Activated CD4-positive, alpha-beta T cell treated with anti-CD3 and anti-CD28 coated beads, Interleukin-2, amount 50 U/mL, for 4 hours (primary cell): ENCODE results near the gene PLCB1.
"Not testable (repeated sequence)": the region's sequence is repeated elsewhere in the genome, so short reads cannot be mapped to it uniquely, and the experiment has no call there.

Experiments used
- DNase-seq, 2 experiments: peaks; one replicate each; pipeline ENCODE4 v3.0.0-alpha.2; 2020

Gene PLCB1

DNA sequence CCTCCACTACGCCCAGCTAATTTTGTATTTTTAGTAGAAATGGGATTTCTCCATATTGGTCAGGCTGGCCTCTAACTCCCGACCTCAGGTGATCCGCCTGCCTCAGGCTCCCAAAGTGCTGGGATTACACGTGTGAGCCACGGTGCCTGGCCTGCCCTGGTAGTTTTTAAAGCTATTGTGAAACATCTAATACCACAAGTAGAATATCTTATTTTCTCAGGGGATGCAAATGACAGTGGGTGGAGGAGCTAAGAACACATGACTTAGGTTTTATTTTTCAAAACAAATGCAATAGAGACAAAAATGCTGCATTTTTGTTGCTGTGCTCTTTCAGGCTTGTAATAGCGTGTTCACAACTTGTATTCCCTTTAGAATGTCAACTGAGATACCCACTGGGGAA, 671.9 kb downstream of the PLCB1 start:
- no peak for DNase-seq

DNA sequence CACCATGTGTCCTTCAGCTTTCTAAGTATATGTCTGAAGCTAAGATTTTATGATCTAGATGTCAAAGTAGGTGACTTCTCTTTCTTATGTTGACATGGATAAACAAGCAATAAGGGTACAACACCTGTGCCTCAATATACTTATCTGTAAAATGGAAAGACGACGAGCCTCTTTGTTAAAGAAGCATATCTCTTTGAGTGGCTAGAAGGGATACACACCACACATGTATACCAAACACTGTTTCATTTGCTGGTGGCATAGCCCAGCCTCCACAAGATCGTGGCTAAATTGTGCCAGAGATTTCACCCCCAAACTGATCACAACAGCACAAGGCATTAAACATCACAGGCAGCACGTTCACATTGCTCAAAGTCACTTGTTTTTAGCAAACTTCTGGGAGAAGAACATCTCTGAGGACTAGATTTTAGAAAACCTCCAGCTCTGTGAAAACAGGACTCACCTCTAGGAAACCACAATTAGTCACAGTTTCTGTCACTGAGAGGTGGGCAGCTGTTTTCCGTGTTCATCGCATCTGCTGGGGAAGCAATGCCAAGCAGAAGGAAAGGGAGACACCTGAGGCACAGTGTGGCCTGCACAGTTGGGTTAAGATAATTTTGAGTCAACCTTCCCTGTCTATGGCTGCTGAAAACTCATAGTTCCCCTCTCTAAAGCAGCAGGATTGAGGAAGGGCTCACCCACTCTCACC, 673.8 kb downstream of the PLCB1 start:
- no peak for DNase-seq

DNA sequence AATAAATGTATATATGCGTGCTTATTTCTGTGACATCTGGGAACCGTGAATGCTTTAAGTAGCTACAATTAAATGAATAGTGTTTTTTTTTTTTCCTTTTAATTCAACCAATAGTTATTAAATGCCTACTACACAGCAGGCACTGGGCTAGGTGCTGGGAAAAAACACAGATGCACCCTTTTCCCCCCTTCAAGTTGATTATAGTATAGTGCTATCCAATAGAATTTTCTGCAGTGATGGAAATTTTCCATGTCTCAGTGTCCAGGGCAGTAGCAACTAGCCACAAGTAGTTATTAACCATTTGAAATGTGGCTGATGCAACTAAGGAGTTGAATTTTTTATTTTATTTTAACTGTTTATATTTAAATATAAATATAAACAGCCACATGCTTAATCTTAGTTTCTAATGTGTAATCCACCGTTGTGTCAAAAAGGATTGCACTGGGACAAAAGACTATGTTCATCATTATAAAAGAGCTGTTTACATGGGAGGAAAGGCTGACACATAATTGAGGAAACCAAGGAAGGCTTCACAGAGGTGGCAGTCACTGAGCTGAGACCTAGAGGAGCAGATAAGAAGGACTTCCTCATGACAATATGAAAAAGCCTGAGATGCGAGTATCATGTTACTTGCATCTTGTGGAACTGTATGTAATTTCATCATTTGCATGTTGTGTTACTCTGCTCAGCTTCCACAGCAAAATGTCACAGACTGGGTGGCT, 675.6 kb downstream of the PLCB1 start:
- DNase-seq: no peak

DNA sequence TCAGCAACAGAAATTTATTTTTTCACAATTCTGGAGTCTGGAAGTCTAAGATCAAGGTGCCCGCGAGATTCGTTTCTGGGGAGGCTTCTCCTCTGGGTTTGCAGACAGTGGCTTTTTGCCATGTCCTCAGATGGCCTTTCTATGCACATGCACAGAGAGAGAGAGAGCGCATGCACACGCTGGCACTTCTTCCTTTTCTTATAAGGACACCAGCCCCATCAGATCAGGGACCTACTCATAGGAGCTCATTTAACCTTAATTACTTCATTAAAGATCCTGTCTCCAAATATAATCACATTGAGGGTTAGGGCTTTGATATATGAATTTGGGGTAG, 676.1 kb downstream of the PLCB1 start:
- no peak for DNase-seq

DNA sequence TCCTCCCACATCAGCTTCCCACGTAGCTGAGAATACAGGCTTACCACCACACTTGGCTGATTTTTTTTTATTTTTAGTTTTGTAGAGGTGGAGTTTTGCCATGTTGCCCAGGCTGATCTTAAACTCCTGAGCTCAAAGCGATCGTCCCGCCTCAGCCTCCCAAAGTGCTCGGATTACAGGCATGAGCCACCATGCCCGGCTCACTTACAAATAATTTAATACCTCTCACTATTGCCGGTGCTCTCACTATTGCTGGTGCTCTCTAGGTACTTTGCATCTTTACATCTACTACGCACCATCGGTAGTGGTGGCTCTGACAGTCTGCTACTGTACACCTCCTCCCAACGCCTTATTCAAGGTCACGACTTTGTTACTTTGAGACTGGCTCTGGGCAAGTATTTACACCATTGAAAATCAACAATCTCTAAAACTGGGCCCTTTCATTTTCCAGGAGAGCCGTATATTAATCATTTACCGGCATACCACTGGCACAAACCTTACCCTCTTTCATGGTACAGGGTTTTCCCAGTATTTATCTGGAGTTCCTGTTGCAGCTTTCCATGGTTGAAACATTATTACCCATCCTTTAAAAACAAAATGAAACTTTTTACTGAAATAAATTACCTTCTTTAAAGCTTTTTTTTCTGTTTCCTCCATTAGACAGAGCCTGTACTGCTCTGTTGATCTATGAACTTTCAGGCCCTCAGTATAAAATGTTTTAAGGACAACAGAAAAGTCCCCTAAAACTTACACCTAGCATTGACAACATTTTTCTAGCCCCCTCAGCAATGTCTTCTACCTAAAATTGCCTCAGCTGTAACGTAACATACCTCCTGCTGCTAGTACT, 677.3 kb downstream of the PLCB1 start:
- no peak for DNase-seq

DNA sequence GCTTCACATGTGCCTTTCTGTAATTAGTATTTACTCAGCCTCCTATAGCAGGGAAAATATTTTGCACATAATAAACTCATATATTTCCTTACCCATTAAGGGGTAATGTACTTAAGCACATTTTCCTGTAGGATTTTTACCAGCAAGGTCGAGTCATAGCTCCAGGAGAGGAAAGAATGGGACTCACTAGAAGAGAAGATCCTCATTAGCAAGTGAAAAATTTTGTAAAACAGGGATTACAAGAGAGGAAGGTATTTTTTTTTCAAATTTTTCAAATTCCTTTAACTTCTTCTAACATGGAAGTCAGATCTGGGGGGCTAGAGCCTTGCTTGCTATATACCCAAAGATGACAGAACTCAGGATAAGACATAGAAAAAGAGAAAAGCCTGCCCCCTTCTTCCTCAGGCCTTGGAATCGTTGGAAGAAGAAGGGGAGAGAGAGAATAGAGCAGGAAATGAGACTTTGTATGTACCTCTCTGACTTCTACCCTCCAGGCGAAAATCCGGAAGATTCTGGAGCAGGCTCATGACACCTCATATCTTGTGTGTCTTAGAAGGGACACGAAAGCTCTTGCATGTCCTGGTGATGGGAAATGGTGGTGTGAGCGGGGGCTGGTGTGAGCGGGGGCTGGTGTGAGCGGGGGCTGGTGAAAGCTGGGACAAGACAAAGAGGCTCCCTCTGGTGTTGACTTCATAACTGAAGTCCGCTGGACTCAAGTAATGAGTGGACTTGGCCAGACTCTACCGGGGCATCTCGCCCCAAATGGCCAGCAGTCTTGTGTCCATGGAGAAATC, 679.9 kb downstream of the PLCB1 start:
- no peak for DNase-seq

DNA sequence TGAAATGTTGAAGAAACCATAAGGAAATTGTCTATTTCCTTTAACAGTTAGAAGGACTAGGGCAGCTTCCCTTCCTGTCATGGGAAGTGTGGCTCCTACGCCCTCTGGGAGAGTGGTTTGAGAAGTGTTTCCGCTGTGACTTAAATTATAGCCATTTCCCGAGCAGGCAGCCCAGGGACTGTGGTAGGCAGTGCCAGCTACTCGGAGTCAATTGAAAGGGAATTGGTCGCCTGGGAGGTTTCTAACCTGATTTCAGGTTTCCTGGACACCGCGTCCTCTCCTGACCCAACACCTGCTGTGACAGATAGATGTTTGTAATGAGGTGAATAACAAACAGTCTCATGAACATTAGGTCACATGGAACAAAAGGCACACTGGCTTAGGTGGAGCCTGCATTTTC, 680.8 kb downstream of the PLCB1 start:
- DNase-seq: no peak

DNA sequence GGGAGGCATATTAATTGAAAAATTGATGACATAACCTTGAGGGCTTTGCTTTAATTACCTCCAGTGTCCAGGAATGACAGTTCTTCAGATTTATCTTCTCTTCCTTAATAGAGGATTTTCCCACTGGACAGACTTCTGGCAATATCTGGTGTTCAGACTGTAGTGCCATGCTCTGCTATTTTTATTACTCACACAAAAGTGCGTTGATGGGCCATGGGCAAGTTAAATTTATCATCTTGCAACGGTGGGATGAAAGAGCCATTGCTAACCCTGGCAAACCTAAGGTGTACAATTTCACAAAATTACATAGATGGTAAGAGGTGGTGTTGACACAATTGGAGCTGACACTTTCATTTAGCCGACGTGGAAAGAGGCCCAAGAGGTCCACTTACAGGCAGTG, 683.1 kb downstream of the PLCB1 start:
- no peak for DNase-seq

DNA sequence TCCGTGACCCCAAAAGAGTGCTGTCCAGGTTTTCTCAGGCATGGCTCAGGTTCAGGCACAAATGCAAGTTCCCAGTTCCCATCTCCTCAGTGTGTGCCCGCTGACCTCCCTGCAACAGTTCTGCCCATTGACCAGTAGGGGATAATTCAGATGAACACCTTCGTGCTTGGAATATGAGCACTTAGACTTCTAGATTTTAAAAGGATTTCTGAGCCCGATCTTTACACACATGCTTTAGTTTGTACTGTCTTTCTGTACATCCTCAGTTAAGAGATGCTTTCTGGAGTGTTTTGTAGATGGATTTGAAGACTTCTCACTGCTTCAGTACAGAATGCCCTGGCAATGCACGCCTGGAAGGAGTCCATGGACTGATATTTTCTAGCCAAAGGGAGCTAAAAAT, 697.2 kb downstream of the PLCB1 start:
- DNase-seq: no peak

DNA sequence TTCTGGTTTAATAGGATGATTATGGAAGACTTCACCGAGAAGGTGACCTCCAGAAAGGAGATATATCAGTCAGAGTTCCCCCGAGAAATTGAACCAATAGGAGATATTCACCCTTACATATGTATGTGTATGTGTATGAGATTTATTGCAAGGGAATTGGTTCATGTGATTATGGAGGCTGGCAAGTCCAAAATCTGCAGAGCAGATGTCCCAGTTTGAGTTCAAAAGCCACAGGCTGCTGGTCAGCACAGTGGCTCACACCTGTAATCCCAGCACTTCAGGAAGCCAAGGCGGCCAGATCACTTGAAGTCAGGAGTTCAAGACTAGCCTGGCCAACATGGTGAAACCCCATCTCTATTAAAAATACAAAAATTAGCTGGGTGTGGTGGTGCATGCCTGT, 702.2 kb downstream of the PLCB1 start:
- not testable (repeated sequence) for DNase-seq

DNA sequence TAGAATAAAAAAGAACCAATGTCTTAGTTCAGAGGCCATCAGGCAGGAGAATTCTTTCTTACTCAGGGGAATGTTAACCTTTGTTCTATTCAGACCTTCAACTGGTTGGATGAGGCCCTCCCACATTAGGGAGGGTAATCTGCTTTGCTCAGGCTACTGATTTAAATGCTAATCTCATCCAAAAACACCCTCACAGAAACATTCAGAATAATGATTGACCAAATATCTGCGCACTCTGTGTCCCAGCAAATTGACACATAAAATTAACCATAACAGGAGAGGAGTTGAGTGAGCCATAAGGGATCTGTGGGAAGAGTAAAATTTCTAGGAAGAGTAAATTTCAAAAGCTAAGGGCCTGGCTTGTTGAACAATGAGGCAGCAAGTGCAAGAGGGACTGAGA, 702.8 kb downstream of the PLCB1 start:
- no peak for DNase-seq

DNA sequence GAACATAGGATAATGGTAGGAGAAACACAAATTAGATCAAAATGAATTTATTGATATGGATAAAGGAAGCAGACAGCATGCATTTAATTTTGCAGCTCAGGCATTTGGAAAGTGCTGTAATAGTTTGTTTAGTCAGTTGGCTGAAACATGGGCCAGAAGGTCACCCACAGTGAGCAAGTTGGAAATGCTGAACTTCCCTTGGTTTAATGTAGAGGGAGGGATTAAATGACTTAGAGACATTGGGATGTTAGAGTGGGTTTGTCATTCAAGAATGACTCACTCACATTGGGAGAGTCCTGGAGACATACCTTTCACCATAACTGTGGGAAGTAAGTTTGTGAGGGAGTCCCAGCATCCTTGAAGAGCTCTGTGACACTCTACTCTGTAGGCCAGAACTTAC, 705.3 kb downstream of the PLCB1 start:
- no peak for DNase-seq

DNA sequence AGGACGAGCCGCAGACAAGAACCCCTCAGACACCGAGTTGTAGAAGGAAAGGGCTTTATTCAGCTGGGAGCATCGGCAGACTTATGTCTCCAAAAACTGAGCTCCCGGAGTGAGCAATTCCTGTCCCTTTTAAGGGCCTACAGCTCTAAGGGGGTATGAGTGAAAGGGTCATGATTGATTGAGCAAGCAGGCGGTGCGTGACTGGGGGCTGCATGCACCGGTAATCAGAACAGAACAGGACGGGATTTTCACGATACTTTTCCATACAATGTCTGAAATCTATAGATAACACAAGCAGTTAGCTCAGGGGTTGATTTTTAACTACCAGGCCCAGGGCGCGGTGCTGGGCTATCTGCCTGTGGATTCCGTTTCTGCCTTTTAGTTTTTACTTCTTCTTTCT, 710.5 kb downstream of the PLCB1 start:
- DNase-seq: no peak

DNA sequence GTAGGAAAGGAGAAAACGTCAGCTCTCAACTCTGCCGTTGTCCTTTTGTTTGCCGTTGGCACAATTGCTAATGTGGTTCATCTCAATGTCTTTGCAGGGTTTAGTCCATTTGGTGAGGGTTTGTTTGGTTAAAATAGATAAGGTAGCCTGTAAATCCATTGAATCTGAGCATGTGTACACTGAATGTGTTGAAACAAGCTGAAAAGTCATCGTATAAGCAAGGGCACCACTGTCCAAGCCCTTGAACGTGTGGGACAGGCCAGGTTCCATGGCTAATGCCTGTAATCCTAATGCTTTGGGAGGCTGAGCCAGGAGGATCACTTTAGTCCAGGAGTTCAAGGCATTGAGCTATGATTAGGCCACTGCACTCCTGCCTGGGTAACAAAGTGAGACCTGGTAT, 712.1 kb downstream of the PLCB1 start:
- no peak for DNase-seq

DNA sequence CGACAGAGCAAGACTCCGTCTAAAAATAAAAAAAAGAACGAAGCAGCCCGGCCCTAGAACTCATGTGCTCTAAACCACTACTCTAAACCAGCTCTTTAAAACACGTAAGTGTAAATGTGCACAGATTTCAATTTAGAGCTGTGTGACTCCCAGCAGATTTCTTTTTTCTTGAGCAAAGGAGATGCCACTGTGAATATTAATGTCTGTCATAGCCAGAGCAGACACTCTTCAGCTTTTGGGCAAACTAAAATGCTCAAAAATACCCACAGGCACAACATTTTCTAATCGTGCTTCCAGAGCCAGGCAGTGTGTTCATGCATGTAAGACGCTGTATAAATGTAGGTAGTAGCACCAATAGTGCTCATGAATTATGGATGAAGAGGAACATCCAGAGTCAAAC, 717.9 kb downstream of the PLCB1 start:
- DNase-seq: no peak

DNA sequence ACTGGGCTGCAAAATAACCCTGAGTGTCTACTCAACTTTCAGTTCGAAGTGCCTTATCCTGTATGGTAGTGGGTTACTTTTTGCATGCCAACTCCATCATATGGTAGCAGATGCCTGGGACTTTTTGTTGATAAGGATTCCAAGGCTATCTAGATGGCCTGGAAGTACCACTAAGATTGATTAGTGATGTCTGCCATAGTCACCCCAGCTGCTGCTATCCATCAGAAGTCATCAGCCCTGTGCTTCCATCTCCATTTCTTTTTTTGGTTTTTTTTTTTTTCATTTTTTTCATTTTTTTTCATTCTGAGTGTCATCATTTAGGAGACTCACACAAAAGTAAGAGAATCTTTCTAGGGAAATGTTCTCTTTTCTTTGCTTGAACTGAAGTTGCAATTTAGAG, 719.4 kb downstream of the PLCB1 start:
- no peak for DNase-seq

DNA sequence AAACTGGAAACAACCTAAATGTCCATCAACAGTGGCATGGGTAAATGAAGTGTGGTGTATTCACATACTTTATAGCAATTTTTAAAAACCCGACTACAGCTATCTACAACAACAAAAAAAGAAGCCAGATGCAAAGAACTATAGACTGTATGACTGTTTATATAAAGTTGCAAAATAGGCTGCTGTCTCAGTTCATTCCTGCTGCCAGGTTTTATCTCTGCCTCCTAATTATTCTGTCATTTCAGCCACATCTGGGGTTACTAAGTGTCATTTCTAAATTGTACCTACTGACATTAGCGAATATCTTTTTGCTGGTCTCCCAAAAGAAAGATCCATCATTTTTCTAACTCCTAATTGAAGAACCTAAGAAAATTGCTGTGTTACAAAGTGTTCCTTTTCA, 719.9 kb downstream of the PLCB1 start:
- DNase-seq: not testable (repeated sequence)

DNA sequence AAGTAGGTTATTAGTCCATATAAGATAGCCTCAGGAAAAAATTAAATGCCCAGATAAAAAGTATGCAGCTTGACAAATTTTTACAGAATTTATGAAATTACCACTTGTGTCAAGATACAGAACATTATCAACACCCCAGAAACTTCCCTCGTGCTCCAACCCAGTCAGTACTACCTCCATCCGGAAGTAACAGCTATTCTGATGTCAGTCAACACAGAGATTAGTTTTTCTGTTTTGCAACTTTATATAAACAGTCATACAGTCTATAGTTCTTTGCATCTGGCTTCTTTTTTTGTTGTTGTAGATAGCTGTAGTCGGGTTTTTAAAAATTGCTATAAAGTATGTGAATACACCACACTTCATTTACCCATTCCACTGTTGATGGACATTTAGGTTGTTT, 721.1 kb downstream of the PLCB1 start:
- DNase-seq: not testable (repeated sequence)

DNA sequence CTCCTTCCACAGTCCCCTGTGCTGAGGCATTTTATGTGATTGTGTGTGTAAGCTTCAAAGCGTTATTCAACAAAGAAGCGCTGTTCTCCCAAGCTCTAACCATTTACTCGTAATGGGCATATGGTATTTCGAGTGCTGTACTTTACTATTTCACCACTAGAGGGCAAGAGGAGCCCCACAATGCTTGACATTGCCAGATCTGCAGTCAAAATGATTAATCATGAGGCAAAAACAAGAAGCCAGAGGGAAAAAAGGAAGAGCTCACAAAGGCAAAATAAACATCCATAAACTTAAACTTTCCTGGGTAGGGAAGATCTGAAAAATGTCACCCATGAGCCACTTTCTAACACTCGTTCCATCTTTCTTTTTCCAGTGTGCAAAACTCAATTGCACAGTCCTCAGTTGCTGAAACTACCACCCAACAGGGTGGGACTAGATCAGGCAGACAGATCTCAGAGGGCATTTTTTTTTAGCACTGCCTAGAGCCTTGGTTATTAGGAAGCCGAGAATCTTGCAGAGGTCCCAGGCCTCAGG, 721.8 kb downstream of the PLCB1 start:
- no peak for DNase-seq

DNA sequence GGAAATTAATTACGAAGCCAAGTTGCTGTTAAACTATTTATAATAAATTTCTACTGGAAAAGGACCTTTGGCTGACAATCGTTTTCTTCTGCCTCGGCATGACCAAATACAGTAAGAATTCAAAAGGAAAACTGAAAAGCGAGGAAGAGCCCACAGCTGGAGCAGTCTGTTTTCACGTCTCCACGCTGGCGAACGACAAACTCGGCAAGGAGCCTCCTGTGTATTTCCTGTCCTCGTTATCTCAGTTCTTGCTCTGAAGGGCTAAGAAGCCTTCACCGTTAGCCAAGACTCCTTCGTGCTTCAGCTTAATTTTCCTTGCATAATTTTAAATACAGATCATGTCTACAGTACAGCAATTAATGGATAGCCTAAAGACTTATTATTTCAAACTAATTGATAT, 722.5 kb downstream of the PLCB1 start:
- no peak for DNase-seq

DNA sequence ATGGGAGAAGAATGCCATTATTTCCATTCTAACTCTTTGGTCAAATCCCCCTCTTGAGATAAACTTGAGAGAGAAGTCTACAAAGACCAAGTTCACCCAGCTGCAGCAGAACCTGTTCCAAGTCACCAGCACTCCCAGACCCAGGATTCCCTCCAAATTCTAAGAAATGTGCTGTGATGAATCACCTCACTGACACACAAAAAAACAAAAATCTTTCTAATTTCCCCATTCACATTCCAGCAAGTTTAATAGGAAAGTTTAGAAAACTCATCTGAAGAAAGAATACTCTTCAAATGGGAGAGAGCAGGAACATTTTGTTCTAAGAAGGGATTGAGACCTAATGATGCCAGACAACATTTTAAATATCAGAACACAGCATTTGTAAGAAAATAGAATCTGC, 723.2 kb downstream of the PLCB1 start:
- no peak for DNase-seq

DNA sequence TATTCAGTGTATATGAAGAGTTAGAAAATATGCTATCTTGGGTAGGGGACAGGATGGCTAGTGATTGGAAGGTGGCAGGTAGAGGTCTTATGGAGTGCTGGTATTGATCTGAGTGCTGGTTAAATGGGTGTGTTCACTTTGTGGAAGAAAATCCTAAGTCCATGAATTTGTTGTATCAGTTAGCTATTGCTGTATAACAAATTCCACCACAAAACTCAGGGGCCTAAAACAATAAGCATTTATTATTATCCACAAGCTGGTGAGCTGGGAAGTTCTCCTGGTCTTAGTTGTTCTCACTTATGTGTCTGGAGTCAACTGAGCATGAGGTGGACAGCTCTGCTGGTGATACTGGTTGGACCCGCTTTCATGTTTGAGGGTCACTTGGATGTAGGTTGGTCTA, 724.6 kb downstream of the PLCB1 start:
- no peak for DNase-seq
